Neural cell (in vitro differentiated cells): ENCODE data around the gene SF3B5. TPM values are rescaled to one million over a fixed set of nuclear protein-coding genes. Genes with fewer than 3 reads are reported as not detected.
A peak's percentile ranks its signal among the peaks of the same experiment; 100 is the strongest.

ENCODE experiments used
- H2AFZ ChIP-seq: fragments of 200-600, 300-800 bp; sonication (generic), shearing (Covaris generic); 2 replicates; pipeline ENCODE4 v1.6.0; 2014; ENCODE audit warnings: low read depth, mild to moderate bottlenecking, antibody characterized with exemption, low read length, moderate library complexity
- H3F3A ChIP-seq: fragments of 200-600 bp; shearing (Covaris generic); 2 replicates; pipeline ENCODE4 v1.6.1; 2016; ENCODE audit warnings: mild to moderate bottlenecking, moderate library complexity, mixed read lengths, antibody characterized with exemption, low read length; ENCODE audit not compliant: insufficient read depth, poor library complexity, severe bottlenecking
- H3K27ac ChIP-seq: fragments of 200-600, 300-800 bp; sonication (generic), shearing (Covaris generic); 2 replicates; pipeline ENCODE4 v1.5.1; 2014; ENCODE audit warnings: mild to moderate bottlenecking, low read length, moderate library complexity
- H3K27me3 ChIP-seq: fragments of 300-800, 200-600 bp; sonication (generic), shearing (Covaris generic); 2 replicates; pipeline ENCODE4 v1.6.0; 2014; ENCODE audit warnings: mild to moderate bottlenecking, low read depth, low read length, moderate library complexity; ENCODE audit not compliant: insufficient read depth
- H3K36me3 ChIP-seq: fragments of 300-800, 200-600 bp; sonication (generic), shearing (Covaris generic); 2 replicates; pipeline ENCODE4 v1.5.1; 2014; ENCODE audit warnings: mild to moderate bottlenecking, antibody characterized with exemption, low read length, moderate library complexity; ENCODE audit not compliant: insufficient read depth
- H3K4me2 ChIP-seq: fragments of 300-800, 200-600 bp; sonication (generic), shearing (Covaris generic); 2 replicates; pipeline ENCODE4 v1.6.0; 2014; ENCODE audit warnings: mild to moderate bottlenecking, low read length
- H3K4me3 ChIP-seq: fragments of 300-800, 200-600 bp; sonication (generic), shearing (Covaris generic); 2 replicates; pipeline ENCODE4 v1.5.1; 2014; ENCODE audit warnings: mild to moderate bottlenecking, low read length, moderate library complexity
- H3K79me2 ChIP-seq: fragments of 200-600 bp; shearing (Covaris generic); replicated peaks from 2 replicates; pipeline ENCODE4 v1.6.0; 2014; ENCODE audit warnings: mild to moderate bottlenecking, low read length, moderate library complexity; ENCODE audit not compliant: insufficient read depth
- H3K9ac ChIP-seq: fragments of 300-800, 200-600 bp; sonication (generic), shearing (Covaris generic); 2 replicates; pipeline ENCODE4 v1.6.1; 2016; ENCODE audit warnings: mild to moderate bottlenecking, low read length, mixed read lengths
- H3K9me2 ChIP-seq: fragments of 200-600 bp; shearing (Covaris generic); 2 replicates; pipeline ENCODE4 v1.6.1; 2016; ENCODE audit warnings: mild to moderate bottlenecking, low read length, mixed read lengths; ENCODE audit not compliant: insufficient read depth
- H3K9me3 ChIP-seq: fragments of 200-600, 300-800 bp; sonication (generic), shearing (Covaris generic); 2 replicates; pipeline ENCODE4 v1.6.1; 2016; ENCODE audit warnings: mild to moderate bottlenecking, mixed run types, low read length, moderate library complexity, mixed read lengths
- H4K20me1 ChIP-seq: fragments of 200-600 bp; shearing (Covaris generic); 2 replicates; pipeline ENCODE4 v1.6.1; 2016; ENCODE audit warnings: mild to moderate bottlenecking, mixed run types; ENCODE audit not compliant: insufficient read depth
- CTCF ChIP-seq: fragments of 450-650 bp; IDR thresholded peaks from 2 replicates; pipeline ENCODE4 v1.5.1; 2014; ENCODE audit warnings: antibody characterized with exemption, mild to moderate bottlenecking, moderate library complexity; ENCODE audit not compliant: poor library complexity, severe bottlenecking
- EP300 ChIP-seq: fragments of 450-650 bp; conservative IDR thresholded peaks from 2 replicates; pipeline ENCODE4 v1.6.1; 2014; ENCODE audit warnings: antibody characterized with exemption, mild to moderate bottlenecking, moderate library complexity; ENCODE audit not compliant: poor library complexity, severe bottlenecking
- EZH2 ChIP-seq: fragments of 200-600, 300-800 bp; shearing (Covaris generic), sonication (generic); IDR thresholded peaks from 2 replicates; pipeline ENCODE4 v1.6.1; 2014; ENCODE audit warnings: antibody characterized with exemption, low read length, borderline replicate concordance, mild to moderate bottlenecking; ENCODE audit not compliant: insufficient read depth, poor library complexity, severe bottlenecking
- MXI1 ChIP-seq: fragments of 450-650 bp; conservative IDR thresholded peaks from 2 replicates; pipeline ENCODE4 v1.6.1; 2014; ENCODE audit warnings: antibody characterized with exemption, mild to moderate bottlenecking; ENCODE audit not compliant: poor library complexity, severe bottlenecking
- POLR2AphosphoS5 ChIP-seq: IDR thresholded peaks from 2 replicates; pipeline ENCODE4 v1.6.1; 2012
- RAD21 ChIP-seq: fragments of 450-650 bp; conservative IDR thresholded peaks from 2 replicates; pipeline ENCODE4 v1.6.1; 2014; ENCODE audit warnings: antibody characterized with exemption, mild to moderate bottlenecking, moderate library complexity
- REST ChIP-seq: IDR thresholded peaks from 2 replicates; pipeline ENCODE4 v1.6.1; 2012; ENCODE audit warnings: borderline replicate concordance
- SMC3 ChIP-seq: fragments of 450-650 bp; conservative IDR thresholded peaks from 2 replicates; pipeline ENCODE4 v1.6.1; 2014; ENCODE audit warnings: antibody characterized with exemption, mild to moderate bottlenecking, moderate library complexity; ENCODE audit not compliant: poor library complexity
- TAF1 ChIP-seq: IDR thresholded peaks from 2 replicates; pipeline ENCODE4 v1.6.1; 2012; ENCODE audit warnings: low read depth
- polyA minus RNA-seq: library from RNA; depleted of rRNA, polyadenylated mRNA; stranded (reverse); fragments of >200 nt; gene quantifications from 2 replicates; pipeline ENCODE4 v1.2.3, GENCODE V29; 2014
- polyA plus RNA-seq: library from polyadenylated mRNA; depleted of rRNA; stranded (reverse); fragments of >200 nt; gene quantifications from 2 replicates; pipeline ENCODE4 v1.2.3, GENCODE V29; 2014

The SF3B5 gene
- polyA plus RNA-seq (246 and 257 TPM in 2 replicates), polyA minus RNA-seq (80.6 and 92.4 TPM in 2 replicates)

GRCh38 chr6:144095134-144096002 is at the start of gene SF3B5:
Gene SF3B5, minus strand, starts transcription at chr6:144095573. Its CDS starts 76 bp downstream, at chr6:144095497.
- Histone ChIP-seq H3K79me2 (peaks cover 19% of the 10 kb centered on the region), H3K9me2 (no peaks in the 10 kb centered on the region), H3K4me2 (peak within 1 kb of the TSS; percentile 91), H3F3A (no peaks in the 10 kb centered on the region), H3K27ac (peak within 1 kb of the TSS; percentile 77), H3K36me3 (no peaks in the 10 kb centered on the region), H3K4me3 (peak within 1 kb of the TSS; percentile 87), H4K20me1 (no peaks in the 10 kb centered on the region), H3K27me3 (no peaks in the 10 kb centered on the region), H3K9me3 (no peaks in the 10 kb centered on the region), H3K9ac (peak within 1 kb of the TSS; percentile 76), H2AFZ (peak within 1 kb of the TSS; percentile 81)
- no peak for TF ChIP-seq EZH2
- peak; percentile 34 for TF ChIP-seq CTCF
- TF ChIP-seq POLR2AphosphoS5: peak; percentile 97
- TF ChIP-seq REST: peak; percentile 93
- peak; percentile 77 for TF ChIP-seq EP300
- peak; percentile 96 for TF ChIP-seq MXI1
- TF ChIP-seq TAF1: peak; percentile 96
- peak; percentile 53 for TF ChIP-seq SMC3
- TF ChIP-seq RAD21: peak; percentile 53

DNA sequence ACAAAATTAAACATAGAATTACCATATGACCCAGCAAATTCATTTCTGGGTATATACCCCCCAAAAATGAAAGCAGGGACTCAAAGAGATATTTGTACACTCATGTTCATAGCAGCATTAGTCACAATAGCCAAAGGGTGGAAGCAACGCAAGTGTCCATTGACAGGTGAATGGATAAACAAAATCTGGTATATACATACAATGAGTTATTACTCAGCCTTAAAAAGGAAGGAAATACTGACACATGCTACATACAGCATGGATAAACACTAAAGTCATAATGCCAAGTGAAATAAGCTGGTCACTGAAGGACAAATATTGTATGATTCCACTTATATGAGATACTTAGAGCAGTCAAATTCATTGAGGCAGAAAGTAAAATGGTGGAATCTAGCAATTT is 49.6 kb upstream of the SF3B5 start:
- no peaks in the 10 kb centered on the region for H3K9me3 ChIP-seq
- no peaks in the 10 kb centered on the region for H3F3A ChIP-seq
- H3K36me3 ChIP-seq: no peaks in the 10 kb centered on the region
- TF ChIP-seq CTCF (no peak), RAD21 (no peak), EZH2 (no peak), POLR2AphosphoS5 (no peak), TAF1 (no peak), REST (no peak), MXI1 (no peak), EP300 (no peak), SMC3 (no peak)
- no peak overlapping the region for H3K4me2 ChIP-seq
- H3K9me2 ChIP-seq: no peaks in the 10 kb centered on the region
- no peaks in the 10 kb centered on the region for H4K20me1 ChIP-seq
- no peak overlapping the region for H3K9ac ChIP-seq
- H2AFZ ChIP-seq: no peak overlapping the region
- no peak overlapping the region for H3K4me3 ChIP-seq
- peaks cover 17% of the 10 kb centered on the region for H3K27me3 ChIP-seq
- H3K27ac ChIP-seq: no peak overlapping the region
- no peaks in the 10 kb centered on the region for H3K79me2 ChIP-seq
